Stimulated activated naive B cell treated with anti-CD40 and anti-IgM and Interleukin-4, amounts not matched to agents 10 μg/mL and 1 μg/mL and 100 μg/mL, for 72 hours (primary cell): Measurements from ENCODE around the gene AVEN.
"Not testable (repeated sequence)": the region's sequence is repeated elsewhere in the genome, so short reads cannot be mapped to it uniquely, and the experiment has no call there.

Experiments
- ATAC-seq, 2 donors: fragments of 150-1000 bp; cut with Tn5 transposase; replicated peaks; 2 replicates each; pipeline ENCODE4 v1.10.0; 2021; ENCODE audit warnings: moderate library complexity in 1 of 2
- DNase-seq: peaks from one replicate; pipeline ENCODE4 v3.0.0; 2021
- H3K27ac Mint-ChIP-seq: one replicate; pipeline ENCODE4 v1.8.0; 2022; ENCODE audit warnings: mild to moderate bottlenecking, mixed read lengths
- H3K27me3 Mint-ChIP-seq, 2 donors: one replicate each; pipeline ENCODE4 v1.8.0; 2022; ENCODE audit warnings: mixed read lengths in 2 of 2
- H3K36me3 Mint-ChIP-seq, 2 donors: one replicate each; pipeline ENCODE4 v1.8.0; 2022; ENCODE audit warnings: mixed read lengths in 2 of 2, mild to moderate bottlenecking in 1 of 2
- H3K4me1 Mint-ChIP-seq, 2 donors: one replicate each; pipeline ENCODE4 v1.8.0; 2022; ENCODE audit warnings: mixed read lengths in 2 of 2, mild to moderate bottlenecking in 1 of 2
- H3K4me3 Mint-ChIP-seq, 2 donors: one replicate each; pipeline ENCODE4 v1.8.0; 2022; ENCODE audit warnings: mild to moderate bottlenecking in 2 of 2, mixed read lengths in 2 of 2, moderate library complexity in 1 of 2
- H3K9me3 Mint-ChIP-seq, 2 donors: one replicate each; pipeline ENCODE4 v1.8.0; 2022; ENCODE audit warnings: mixed read lengths in 2 of 2, mild to moderate bottlenecking in 1 of 2

Gene AVEN

GRCh38 chr15:34054081-34054707 lies 15.2 kb upstream of the AVEN start:
- Mint-ChIP-seq H3K36me3 (peaks cover 22 to 26% of the 10 kb centered on the region in 2 donors), H3K4me1 (no peaks in the 10 kb centered on the region), H3K27ac (no peak overlapping the region), H3K9me3 (peaks cover 19 to 25% of the 10 kb centered on the region in 2 donors), H3K4me3 (no peak overlapping the region), H3K27me3 (peaks cover 0 to 9% of the 10 kb centered on the region in 2 donors)
- no peak for ATAC-seq
- DNase-seq, result no peak

GRCh38 chr15:34050385-34050784 lies 11.4 kb upstream of the AVEN start:
- not testable (repeated sequence) for DNase-seq, H3K27me3 Mint-ChIP-seq, H3K4me1 Mint-ChIP-seq, ATAC-seq, H3K4me3 Mint-ChIP-seq, H3K27ac Mint-ChIP-seq
- peaks cover 24 to 32% of the 10 kb centered on the region in 2 donors for H3K36me3 Mint-ChIP-seq
- H3K9me3 Mint-ChIP-seq, result peaks cover 22 to 26% of the 10 kb centered on the region in 2 donors

GRCh38 chr15:34049112-34049511 lies 10.1 kb upstream of the AVEN start:
- H3K27me3 Mint-ChIP-seq, result peaks cover 0 to 9% of the 10 kb centered on the region in 2 donors
- DNase-seq, result no peak

GRCh38 chr15:34047893-34048775 lies 9.1 kb upstream of the AVEN start:
- Mint-ChIP-seq H3K9me3 (peaks cover 22 to 23% of the 10 kb centered on the region in 2 donors), H3K27me3 (peaks cover 0 to 9% of the 10 kb centered on the region in 2 donors), H3K36me3 (peaks cover 24 to 32% of the 10 kb centered on the region in 2 donors), H3K27ac (no peak overlapping the region), H3K4me1 (peaks cover 7 to 9% of the 10 kb centered on the region in 2 donors), H3K4me3 (no peak overlapping the region)
- DNase-seq, result no peak
- ATAC-seq, result no peak

More at GRCh38 chr15:34049112-34049511, 10.1 kb upstream of the AVEN start:
- Mint-ChIP-seq H3K36me3 (peaks cover 24 to 32% of the 10 kb centered on the region in 2 donors), H3K9me3 (peaks cover 22 to 25% of the 10 kb centered on the region in 2 donors), H3K27ac (no peak overlapping the region), H3K4me1 (peaks cover 0 to under 1% of the 10 kb centered on the region in 2 donors), H3K4me3 (no peak overlapping the region)
- ATAC-seq, result no peak

GRCh38 chr15:34046471-34047145 lies 7.6 kb upstream of the AVEN start:
- peaks cover 7 to 9% of the 10 kb centered on the region in 2 donors for H3K4me1 Mint-ChIP-seq
- no peak for DNase-seq
- no peak overlapping the region for H3K4me3 Mint-ChIP-seq
- H3K36me3 Mint-ChIP-seq, result peaks cover 21 to 24% of the 10 kb centered on the region in 2 donors
- ATAC-seq, result no peak
- H3K27ac Mint-ChIP-seq, result no peak overlapping the region
- H3K9me3 Mint-ChIP-seq, result peaks cover 19% of the 10 kb centered on the region in 2 donors
- H3K27me3 Mint-ChIP-seq, result peaks cover 0 to 7% of the 10 kb centered on the region in 2 donors

GRCh38 chr15:34043813-34044212 lies 4.8 kb upstream of the AVEN start:
- H3K9me3 Mint-ChIP-seq, result no peaks in the 10 kb centered on the region
- H3K36me3 Mint-ChIP-seq, result peaks cover 3 to 5% of the 10 kb centered on the region in 2 donors
- H3K4me1 Mint-ChIP-seq, result peaks cover 14 to 28% of the 10 kb centered on the region in 2 donors
- no peak for ATAC-seq
- H3K27ac Mint-ChIP-seq, result no peak overlapping the region
- no peak for DNase-seq
- no peak overlapping the region for H3K4me3 Mint-ChIP-seq
- H3K27me3 Mint-ChIP-seq, result no peaks in the 10 kb centered on the region

GRCh38 chr15:34043391-34043790 lies 4.4 kb upstream of the AVEN start:
- Mint-ChIP-seq H3K4me1 (peaks cover 14 to 28% of the 10 kb centered on the region in 2 donors), H3K9me3 (no peaks in the 10 kb centered on the region), H3K36me3 (peaks cover 2 to 3% of the 10 kb centered on the region in 2 donors), H3K27me3 (no peaks in the 10 kb centered on the region), H3K27ac (no peak overlapping the region), H3K4me3 (no peak overlapping the region)
- DNase-seq, result no peak
- ATAC-seq, result no peak

- DNase-seq (no peak), ATAC-seq (no peak)
- H3K4me3 Mint-ChIP-seq, result peak overlapping the region; percentile 79 to 89
- no peaks in the 10 kb centered on the region for H3K9me3 Mint-ChIP-seq
- peaks cover 17 to 33% of the 10 kb centered on the region in 2 donors for H3K4me1 Mint-ChIP-seq
- H3K36me3 Mint-ChIP-seq, result peaks cover 0 to 3% of the 10 kb centered on the region in 2 donors
- H3K27ac Mint-ChIP-seq, result peak overlapping the region; percentile 94
- H3K27me3 Mint-ChIP-seq, result no peaks in the 10 kb centered on the region
These were observed 748 bp upstream of the AVEN start for GRCh38 chr15:34039790-34040113.

- ATAC-seq (peak; percentile 62 to 71), DNase-seq (peak; percentile 71)
- H3K4me1 Mint-ChIP-seq, result peaks cover 11 to 25% of the 10 kb centered on the region in 2 donors
- no peaks in the 10 kb centered on the region for H3K9me3 Mint-ChIP-seq
- peak overlapping the region; percentile 96 for H3K27ac Mint-ChIP-seq
- no peaks in the 10 kb centered on the region for H3K27me3 Mint-ChIP-seq
- peaks cover 0 to 3% of the 10 kb centered on the region in 2 donors for H3K36me3 Mint-ChIP-seq
- H3K4me3 Mint-ChIP-seq, result peak overlapping the region; percentile 89
These were observed 757 bp downstream of the AVEN start for GRCh38 chr15:34038023-34038870.

- Mint-ChIP-seq H3K36me3 (peaks cover 8 to 14% of the 10 kb centered on the region in 2 donors), H3K27me3 (no peaks in the 10 kb centered on the region), H3K27ac (no peak overlapping the region), H3K4me1 (peaks cover 3 to 9% of the 10 kb centered on the region in 2 donors), H3K4me3 (no peak overlapping the region), H3K9me3 (peaks cover 1 to 4% of the 10 kb centered on the region in 2 donors)
- DNase-seq (no peak), ATAC-seq (no peak)
These were observed 6.8 kb downstream of the AVEN start for GRCh38 chr15:34031987-34032760.

GRCh38 chr15:34027606-34028005 lies 11.4 kb downstream of the AVEN start:
- DNase-seq (no peak), ATAC-seq (no peak)
- Mint-ChIP-seq H3K4me1 (peaks cover 9 to 20% of the 10 kb centered on the region in 2 donors), H3K36me3 (peaks cover 12 to 27% of the 10 kb centered on the region in 2 donors), H3K27ac (no peak overlapping the region), H3K27me3 (no peaks in the 10 kb centered on the region), H3K4me3 (no peak overlapping the region), H3K9me3 (peaks cover 1 to 4% of the 10 kb centered on the region in 2 donors)

GRCh38 chr15:34025252-34025651 lies 13.8 kb downstream of the AVEN start:
- Mint-ChIP-seq H3K36me3 (peaks cover 14 to 37% of the 10 kb centered on the region in 2 donors), H3K4me1 (peaks cover 9 to 11% of the 10 kb centered on the region in 2 donors), H3K27ac (no peak overlapping the region), H3K9me3 (peaks cover 1 to 4% of the 10 kb centered on the region in 2 donors), H3K4me3 (no peak overlapping the region), H3K27me3 (no peaks in the 10 kb centered on the region)
- DNase-seq (no peak), ATAC-seq (peak in 1 of 2 donors; percentile 42)

- Mint-ChIP-seq H3K9me3 (peaks cover 1 to 4% of the 10 kb centered on the region in 2 donors), H3K36me3 (peaks cover 14 to 35% of the 10 kb centered on the region in 2 donors), H3K27me3 (no peaks in the 10 kb centered on the region), H3K27ac (no peak overlapping the region), H3K4me3 (no peak overlapping the region), H3K4me1 (peaks cover 9 to 11% of the 10 kb centered on the region in 2 donors)
- ATAC-seq, result no peak
- DNase-seq, result no peak
These were observed 15.1 kb downstream of the AVEN start for GRCh38 chr15:34023907-34024306.
